DLD1 (cell line): ENCODE results near the gene UBA7.

Experiments
- in situ Hi-C: cut with HindIII; loops from 2 replicates; pipeline ENCODE4 v1.10.0; 2017; ENCODE audit warnings: low sequenced_read_pairs

The UBA7 gene

DNA sequence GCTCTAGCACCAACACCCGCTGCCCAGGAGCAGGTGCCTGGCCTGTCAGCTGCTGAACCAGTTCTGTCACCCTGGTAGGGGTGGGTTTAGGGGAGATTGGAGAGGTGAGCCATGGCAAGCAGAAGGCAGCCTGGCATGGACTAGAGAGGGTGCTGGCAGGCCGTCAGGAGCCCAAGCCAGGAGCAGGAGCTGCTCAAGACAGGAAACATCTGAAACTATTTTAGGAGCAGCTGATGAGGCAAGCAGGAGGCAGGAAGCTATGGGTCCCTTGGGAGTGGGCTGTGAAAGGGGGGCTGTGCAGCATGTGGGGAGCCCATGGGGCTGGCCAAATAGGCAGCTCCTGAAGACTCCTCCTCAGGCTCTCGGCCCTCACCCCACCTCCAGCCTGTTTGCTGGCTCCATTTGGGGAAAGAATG is 8.4 kb downstream of the UBA7 start:
- in situ Hi-C loops, result no loop called here

DNA sequence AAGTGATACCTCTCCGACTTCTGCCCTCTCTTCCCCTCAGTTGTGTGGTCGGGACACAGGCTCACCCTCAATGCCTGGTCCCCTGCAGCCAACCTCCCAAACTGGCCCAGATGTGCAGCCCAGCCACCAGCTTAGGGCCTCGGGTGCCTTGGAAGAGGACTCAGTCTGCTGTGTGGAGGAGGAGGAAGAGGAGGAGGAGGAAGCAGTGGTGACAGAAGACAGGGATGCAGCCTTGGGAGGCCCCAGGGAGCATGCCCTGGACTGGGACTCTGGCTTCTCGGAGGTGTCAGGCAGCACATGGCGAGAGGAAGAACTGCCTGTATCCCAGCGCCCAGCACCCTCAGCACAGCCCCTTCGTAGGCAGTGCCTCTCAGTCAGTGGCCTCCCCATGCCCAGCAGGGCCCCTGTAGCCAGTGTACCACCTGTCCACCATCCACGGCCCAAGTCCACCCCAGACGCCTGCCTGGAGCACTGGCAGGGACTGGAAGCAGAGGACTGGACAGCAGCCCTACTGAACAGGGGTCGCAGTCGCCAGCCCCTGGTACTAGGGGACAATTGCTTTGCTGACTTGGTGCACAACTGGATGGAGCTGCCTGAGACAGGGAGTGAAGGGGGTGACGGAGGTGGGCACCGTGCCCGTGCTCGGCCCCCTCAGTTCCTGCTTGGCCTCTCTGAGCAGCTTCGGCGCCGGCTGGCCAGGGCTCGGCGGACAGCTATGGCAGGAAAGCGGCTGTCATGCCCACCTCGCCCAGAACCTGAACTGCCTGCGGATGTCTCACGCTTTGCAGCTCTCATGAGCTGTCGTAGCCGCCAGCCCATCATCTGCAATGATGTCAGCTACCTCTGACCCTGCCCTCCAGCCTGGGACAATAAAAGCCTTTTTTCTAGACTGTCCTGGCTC is 9.4 kb downstream of the UBA7 start:
- in situ Hi-C loops, result no loop called here

GRCh38 chr3:49803465-49804140 is 10.2 kb downstream of the UBA7 start:
- in situ Hi-C loops, result no loop called here

DNA sequence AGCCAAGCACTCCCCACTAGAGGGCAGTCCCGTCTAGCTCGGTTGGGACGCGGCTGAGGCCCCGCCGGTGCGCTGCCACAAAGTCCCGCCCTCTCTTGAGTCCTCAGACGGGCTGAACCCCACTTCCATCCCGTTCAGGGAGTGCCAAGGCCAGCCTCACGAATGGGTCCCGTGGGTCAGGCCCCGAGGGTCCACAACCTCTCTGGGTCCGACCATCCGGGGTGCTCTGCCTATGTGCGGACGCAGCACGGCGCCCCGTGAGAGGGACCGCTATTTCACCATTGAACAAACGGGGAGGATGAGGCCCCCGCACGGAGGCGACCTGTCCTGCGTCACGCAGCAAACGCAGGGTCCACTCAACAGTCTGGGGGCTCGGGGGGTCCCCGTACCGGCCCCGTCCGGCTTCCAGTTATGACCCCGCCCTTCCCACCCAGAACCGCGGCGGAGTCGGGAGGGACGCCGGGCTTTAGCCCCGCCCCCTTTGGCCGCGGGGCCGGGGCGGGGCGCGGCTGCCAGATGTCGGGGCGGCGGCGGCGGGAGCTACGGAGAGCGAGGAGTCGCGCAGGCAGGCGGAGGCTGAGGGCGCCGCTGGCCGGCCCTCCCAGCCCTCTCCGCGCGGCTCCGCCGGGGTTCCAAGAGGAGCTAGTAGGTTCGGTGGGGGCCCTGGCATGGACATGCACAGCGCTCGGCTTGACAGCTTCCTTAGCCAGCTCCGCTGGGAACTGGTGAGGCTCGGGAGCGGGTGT is 10.9 kb downstream of the UBA7 start, which contains the start of gene INKA1:
Gene INKA1 (plus strand): TSS at position 543 of the 746 bp plus-strand sequence. CDS start 132 bp downstream, at position 675.
- in situ Hi-C loops, result no loop called here

GRCh38 chr3:49801160-49801559 is 12.6 kb downstream of the UBA7 start:
- in situ Hi-C loops, result no loop called here

DNA sequence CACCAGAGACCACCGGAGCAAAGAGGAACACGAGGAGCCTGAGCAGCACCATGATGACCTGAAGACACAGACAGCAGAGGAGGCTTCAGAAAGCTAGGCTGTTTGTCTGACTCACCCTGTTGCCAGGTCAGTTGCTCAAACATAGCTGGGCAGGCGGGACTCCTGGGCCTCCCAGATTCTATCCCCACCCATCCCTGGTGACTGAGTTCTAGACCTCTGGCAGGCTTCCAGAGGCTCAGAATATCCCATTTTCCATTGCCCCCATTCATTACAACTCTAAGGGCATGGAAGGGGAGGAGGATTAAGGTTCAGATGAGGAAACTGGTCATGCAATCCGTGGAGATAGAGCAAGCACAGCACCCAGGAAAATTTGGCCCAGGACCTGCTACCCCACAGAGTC is 14.0 kb downstream of the UBA7 start, which contains the start of gene CDHR4:
Gene CDHR4 (minus strand): TSS at position 113 of the 400 bp plus-strand sequence. CDS start 61 bp downstream, at position 52.
- in situ Hi-C loops, result no loop called here

GRCh38 chr3:49799105-49799504 is 14.6 kb downstream of the UBA7 start:
- in situ Hi-C loops, result no loop called here

- in situ Hi-C loops, result no loop called here
Observed at GRCh38 chr3:49794926-49795905, 18.5 kb downstream of the UBA7 start.

DNA sequence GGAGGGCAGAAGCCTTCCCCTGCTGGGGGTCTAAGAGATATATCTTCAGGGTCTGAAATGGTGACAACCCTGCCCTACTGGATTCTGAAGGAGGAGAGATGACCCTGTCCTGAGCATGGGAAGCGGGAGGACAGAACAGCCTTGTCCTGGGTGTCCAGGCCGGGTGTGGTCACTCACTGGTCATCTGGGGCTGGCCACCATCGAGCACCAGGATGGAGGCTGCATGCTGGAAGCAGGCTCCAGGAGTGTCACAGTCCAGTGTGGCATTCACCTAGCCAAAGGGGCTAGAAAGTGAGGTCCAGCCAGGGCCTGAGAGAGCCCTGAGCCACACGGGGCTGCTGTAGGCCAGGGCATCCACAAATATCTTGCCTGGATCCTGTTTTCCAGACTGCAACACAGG is 19.3 kb downstream of the UBA7 start:
- in situ Hi-C loops, result no loop called here

DNA sequence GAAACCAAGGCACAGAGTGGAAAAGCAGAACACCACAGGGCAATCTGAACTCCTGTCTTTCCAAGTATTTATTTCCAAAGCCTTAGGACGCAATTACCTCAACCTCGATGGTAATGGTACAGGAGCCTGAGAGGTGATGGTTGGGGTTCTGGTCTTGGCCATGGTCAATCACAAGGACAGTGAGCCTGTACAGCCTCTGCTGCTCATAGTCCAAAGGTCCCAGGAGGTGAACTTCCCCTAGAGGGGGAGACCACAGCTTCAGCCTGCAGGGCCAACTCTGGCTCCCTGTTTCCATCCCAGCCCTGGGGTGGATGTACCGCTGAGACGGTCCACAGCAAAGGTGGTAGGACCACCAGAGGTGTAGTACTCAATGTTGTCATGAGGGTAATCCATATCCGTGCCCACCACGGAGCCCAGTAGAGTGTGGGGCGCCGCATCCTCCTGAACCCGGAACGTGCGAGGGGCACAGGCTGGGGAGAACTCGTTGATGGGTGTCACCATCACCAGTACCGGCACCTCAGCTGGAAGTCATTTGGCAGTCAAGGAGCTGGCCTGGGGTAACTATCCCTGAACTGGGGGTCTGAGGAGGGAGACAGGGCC is 20.2 kb downstream of the UBA7 start:
- in situ Hi-C loops, result no loop called here

GRCh38 chr3:49792371-49793150 is 21.2 kb downstream of the UBA7 start:
- in situ Hi-C loops, result no loop called here

GRCh38 chr3:49791571-49791970 is 22.2 kb downstream of the UBA7 start:
- in situ Hi-C loops, result no loop called here

DNA sequence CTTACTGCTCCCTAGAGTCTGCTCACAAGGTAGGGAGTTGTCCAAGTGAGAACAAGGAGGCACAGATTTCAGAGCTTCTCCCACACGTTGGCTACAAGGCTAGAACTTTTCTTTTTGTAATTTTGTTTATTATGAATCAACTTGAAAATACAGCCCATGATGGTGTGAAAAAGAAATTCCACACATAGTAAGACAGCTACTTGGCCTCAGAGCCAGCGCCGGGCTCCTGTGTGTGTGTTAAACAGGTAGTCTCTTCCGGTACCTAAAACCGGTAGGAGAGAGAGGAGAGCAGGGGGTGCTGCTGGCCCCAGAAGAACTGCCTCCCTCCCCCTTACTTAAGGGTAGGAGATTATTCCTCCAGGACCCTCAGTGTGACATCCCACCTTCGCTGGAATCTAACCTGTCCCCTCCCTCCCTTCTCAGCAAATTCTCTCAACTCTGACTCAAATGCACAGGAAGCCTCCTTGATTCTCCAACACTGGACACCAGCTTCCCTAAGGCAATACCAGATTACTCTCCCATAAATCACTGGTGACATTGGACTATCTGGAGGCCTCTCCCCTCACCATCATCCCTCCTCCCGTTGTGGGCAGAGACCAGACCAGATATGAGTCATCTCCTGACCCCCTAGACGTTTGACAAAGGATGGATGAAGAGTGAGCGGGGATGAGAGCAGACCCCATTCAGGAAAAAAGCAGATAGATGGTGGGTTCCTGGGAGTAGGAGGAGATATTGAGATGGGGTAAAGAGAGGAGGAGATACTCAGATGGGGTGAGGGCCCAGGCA is 22.9 kb downstream of the UBA7 start:
- in situ Hi-C loops, result no loop called here

DNA sequence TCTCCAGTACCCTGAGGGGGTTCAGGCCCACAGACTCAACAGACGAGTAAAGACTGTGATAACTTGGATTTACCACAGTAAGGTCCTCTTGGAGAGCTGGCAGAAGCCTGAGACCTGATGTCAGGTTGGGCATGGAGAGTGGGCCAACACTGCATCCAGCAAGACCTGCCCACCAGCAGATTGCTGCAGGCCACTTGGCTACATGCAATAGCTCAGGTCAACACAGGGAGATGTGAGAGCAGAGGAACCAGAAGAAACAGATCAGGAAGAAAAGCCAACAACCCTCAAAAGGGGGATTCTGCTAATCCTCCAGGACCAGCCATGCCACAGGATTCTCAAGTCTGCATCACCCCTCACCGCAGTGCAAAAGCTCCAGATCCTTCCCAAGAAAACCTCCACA is 25.7 kb downstream of the UBA7 start:
- in situ Hi-C loops, result no loop called here

DNA sequence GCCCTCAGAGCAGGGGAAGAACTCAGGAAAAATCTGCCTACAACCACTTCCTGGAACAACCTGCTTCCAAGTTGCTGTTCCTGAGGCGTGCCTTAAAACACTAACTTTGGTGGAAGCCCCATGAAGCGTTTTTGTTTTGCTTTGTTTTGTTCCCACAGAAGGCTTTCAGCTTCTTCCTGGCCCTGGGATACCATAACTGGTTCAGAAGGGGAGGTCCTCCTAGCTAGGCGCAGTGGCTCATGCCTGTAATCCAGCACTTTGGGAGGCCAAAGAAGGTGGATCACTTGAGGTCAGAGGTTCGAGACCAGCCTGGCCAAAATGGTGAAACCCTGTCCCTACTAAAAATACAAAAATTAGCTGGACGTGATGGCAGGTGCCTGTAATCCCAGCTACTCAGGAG is 26.2 kb downstream of the UBA7 start:
- in situ Hi-C loops, result no loop called here

DNA sequence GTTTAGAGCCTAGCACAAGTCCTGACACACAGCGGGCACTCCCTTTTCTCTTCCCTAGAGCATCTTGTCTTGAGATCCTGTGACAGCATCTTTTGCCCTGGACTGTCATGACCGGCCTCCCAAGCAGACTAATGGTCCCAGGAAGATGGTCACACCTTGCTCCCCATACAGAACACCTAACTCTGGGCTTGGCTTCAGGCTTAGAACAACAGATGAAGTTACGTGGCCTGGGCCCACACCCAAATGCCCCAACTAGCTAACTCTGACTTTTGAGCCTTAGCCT is 26.6 kb downstream of the UBA7 start:
- in situ Hi-C loops, result no loop called here

DNA sequence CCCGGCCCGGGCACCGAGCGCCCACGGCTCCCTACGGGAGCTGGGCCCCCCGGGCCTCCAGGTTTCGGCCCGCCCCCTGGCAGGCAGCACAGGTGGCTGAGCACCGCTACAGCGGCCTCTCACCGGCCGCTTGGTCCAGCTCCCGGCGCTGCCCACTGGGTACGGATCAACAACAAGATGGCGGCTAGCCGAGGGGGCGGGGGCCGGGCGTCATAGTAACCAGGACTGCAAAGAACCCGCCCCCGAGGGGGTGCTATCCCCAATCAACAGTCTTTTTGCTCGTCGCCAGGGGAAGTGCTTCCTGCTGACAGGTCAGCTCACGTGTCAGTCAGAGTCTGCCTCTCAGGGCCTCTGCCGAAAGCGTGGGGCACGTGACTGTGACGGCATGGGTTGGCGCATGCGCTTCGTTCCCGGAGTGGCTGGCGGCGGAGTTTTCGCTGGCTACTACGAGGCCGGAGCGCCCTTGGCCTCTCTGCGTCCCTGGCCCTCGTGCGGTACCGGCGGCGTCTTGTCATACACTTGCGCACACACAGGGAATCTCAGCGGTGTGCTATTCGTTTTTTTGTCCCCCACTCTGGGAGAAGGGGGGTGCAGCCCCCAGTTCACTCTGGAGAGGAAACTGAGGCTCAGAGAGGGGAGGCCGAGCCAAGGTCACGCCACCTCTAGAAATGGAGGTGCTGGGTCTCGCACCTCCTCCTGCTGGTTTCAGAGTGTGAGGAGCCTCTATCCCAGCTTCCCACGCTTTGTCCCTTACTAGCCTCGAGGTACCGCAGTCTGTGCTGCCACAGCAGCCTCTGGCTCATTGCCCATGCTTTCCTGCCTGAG is 27.2 kb downstream of the UBA7 start, which contains the start of gene IP6K1:
Gene IP6K1 (minus strand): TSS at position 186 of the 825 bp plus-strand sequence. CDS start 38,502 bp downstream, outside the sequence.
- in situ Hi-C loops, result no loop called here
